A673 (cell line): ENCODE measurements around the gene FBXL4.

Experiments used
- EZH2 ChIP-seq: fragments of 200-600 bp; sonication (generic); IDR thresholded peaks from 2 replicates; pipeline ENCODE4 v1.6.1; 2017; ENCODE audit warnings: borderline replicate concordance, low read depth, mild to moderate bottlenecking, mixed read lengths, antibody characterized with exemption, low read length; ENCODE audit not compliant: poor library complexity, severe bottlenecking
- TF ChIP-seq, protein P1 (sequence below): fragments of 300-800, 200-600 bp; sonication (generic); conservative IDR thresholded peaks from 2 replicates; pipeline ENCODE4 v1.5.1; 2017; ENCODE audit warnings: low read depth, mild to moderate bottlenecking, antibody characterized with exemption, low read length, moderate library complexity, mixed read lengths

DNA sequence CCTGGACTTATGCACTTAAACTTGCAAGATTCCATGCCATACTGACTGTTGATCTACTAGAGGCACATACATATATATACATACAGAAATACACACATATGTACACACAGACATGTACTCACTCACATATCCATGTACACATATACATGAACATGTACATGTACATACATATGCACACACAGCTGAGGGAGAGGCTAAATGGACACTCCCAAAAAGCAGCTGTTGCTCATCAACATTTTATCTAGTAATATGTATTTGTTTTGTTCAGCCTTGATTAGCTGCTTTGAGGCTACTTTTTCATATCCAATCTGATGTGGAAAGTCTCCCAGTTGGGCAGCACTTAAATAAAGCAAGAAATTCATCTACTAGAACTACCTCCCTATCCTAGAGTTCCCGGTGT lies 33.7 kb upstream of the FBXL4 start:
- TF ChIP-seq, protein P1, sequence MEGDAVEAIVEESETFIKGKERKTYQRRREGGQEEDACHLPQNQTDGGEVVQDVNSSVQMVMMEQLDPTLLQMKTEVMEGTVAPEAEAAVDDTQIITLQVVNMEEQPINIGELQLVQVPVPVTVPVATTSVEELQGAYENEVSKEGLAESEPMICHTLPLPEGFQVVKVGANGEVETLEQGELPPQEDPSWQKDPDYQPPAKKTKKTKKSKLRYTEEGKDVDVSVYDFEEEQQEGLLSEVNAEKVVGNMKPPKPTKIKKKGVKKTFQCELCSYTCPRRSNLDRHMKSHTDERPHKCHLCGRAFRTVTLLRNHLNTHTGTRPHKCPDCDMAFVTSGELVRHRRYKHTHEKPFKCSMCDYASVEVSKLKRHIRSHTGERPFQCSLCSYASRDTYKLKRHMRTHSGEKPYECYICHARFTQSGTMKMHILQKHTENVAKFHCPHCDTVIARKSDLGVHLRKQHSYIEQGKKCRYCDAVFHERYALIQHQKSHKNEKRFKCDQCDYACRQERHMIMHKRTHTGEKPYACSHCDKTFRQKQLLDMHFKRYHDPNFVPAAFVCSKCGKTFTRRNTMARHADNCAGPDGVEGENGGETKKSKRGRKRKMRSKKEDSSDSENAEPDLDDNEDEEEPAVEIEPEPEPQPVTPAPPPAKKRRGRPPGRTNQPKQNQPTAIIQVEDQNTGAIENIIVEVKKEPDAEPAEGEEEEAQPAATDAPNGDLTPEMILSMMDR = no peak
- no peak for TF ChIP-seq EZH2
